ENCODE results near the gene MMADHC. TPM values are rescaled to one million over a fixed set of nuclear protein-coding genes. Genes with fewer than 3 reads are reported as not detected.

The MMADHC gene
- total RNA-seq, 1 experiment from 2014 or later, result 130 TPM

GRCh38 chr2:149625671-149626070, 38.1 kb upstream of the MMADHC start:
- H3K27ac ChIP-seq (ENCODE audit: low read length), result no peak overlapping the region
- no peaks in the 10 kb centered on the region for H3K9me3 ChIP-seq (ENCODE audit: low read length)
- H3K79me2 ChIP-seq (ENCODE audit: low read length), result no peaks in the 10 kb centered on the region
- no peaks in the 10 kb centered on the region for H4K20me1 ChIP-seq (ENCODE audit: low read length)
- no peak overlapping the region for H3K4me3 ChIP-seq (ENCODE audit: low read length)
- BruUV-seq (replicated peaks), result no TSS peak
- H3F3A ChIP-seq (ENCODE audit: low read length, unreplicated experiment), result no peaks in the 10 kb centered on the region
- H2AFZ ChIP-seq (ENCODE audit: low read length), result no peak overlapping the region
- ChIA-PET POLR2A (ENCODE audit: unreplicated experiment) (no interaction called here), CTCF (no interaction called here)
- H3K9me2 ChIP-seq (replicated peaks; ENCODE audit: low read length), result 0 out of 2 replicates have a peak, but pooled peaks cover 3% of the 10 kb centered on the region
- no peak for DNase-seq
- no peak overlapping the region for H3K4me2 ChIP-seq (ENCODE audit: low read length)
- no peak for ATAC-seq
- no peaks in the 10 kb centered on the region for H3K27me3 ChIP-seq (ENCODE audit: low read length)
- intact Hi-C loops (cut with micrococcal nuclease), result no loop called here
- H3K36me3 ChIP-seq (ENCODE audit: low read depth, low read length), result no peaks in the 10 kb centered on the region
- TF ChIP-seq CTCF (conservative IDR thresholded peaks at IDR 0.05; ENCODE audit: low read depth, low read length), result no peak
- TF ChIP-seq EZH2phosphoT487 (IDR thresholded peaks at IDR 0.05; ENCODE audit: borderline replicate concordance, low read length), result no peak
- TF ChIP-seq EZH2 (IDR thresholded peaks at IDR 0.05; ENCODE audit: low read length, unreplicated experiment), result no peak
- H3K4me1 ChIP-seq (ENCODE audit: insufficient read depth, low read length), result no peaks in the 10 kb centered on the region
- H3K9ac ChIP-seq (ENCODE audit: low read length), result no peak overlapping the region

DNA sequence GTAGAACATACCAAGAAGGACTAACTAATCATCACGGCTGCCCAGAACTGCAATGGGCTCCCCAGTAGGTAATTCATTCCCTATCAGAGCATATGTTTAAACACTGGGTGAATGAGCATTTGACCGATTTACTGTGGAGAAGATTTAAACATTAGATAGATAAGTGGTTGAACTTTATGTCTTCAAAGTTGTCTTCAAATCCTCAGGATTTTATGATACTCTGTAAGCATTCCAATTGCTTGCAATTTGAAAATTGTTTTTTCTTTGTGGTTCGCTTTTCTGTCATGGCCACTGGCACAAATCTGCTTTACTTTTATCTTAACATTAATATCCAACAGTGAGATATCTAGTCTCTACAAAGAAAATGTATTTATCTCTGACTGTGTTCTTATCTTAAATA, 37.7 kb upstream of the MMADHC start:
- POLR2A ChIA-PET (ENCODE audit: unreplicated experiment), result no interaction called here
- no TSS peak for BruUV-seq (replicated peaks)
- intact Hi-C loops (cut with micrococcal nuclease), result no loop called here
- Histone ChIP-seq H3K4me1 (ENCODE audit: insufficient read depth, low read length) (no peaks in the 10 kb centered on the region), H3K79me2 (ENCODE audit: low read length) (no peaks in the 10 kb centered on the region), H3F3A (ENCODE audit: low read length, unreplicated experiment) (no peaks in the 10 kb centered on the region), H3K4me3 (ENCODE audit: low read length) (no peak overlapping the region), H2AFZ (ENCODE audit: low read length) (no peak overlapping the region), H3K9me3 (ENCODE audit: low read length) (no peaks in the 10 kb centered on the region), H3K9ac (ENCODE audit: low read length) (no peak overlapping the region), H3K4me2 (ENCODE audit: low read length) (no peak overlapping the region), H3K27ac (ENCODE audit: low read length) (no peak overlapping the region), H3K36me3 (ENCODE audit: low read depth, low read length) (no peaks in the 10 kb centered on the region), H4K20me1 (ENCODE audit: low read length) (no peaks in the 10 kb centered on the region), H3K27me3 (ENCODE audit: low read length) (no peaks in the 10 kb centered on the region), H3K9me2 (replicated peaks; ENCODE audit: low read length) (0 out of 2 replicates have a peak, but pooled peaks cover 3% of the 10 kb centered on the region)
- DNase-seq (no peak), ATAC-seq (no peak)
- CTCF ChIA-PET, result no interaction called here
- TF ChIP-seq EZH2phosphoT487 (IDR thresholded peaks at IDR 0.05; ENCODE audit: borderline replicate concordance, low read length) (no peak), CTCF (conservative IDR thresholded peaks at IDR 0.05; ENCODE audit: low read depth, low read length) (no peak), EZH2 (IDR thresholded peaks at IDR 0.05; ENCODE audit: low read length, unreplicated experiment) (no peak)

- POLR2A ChIA-PET (ENCODE audit: unreplicated experiment), result no interaction called here
- no peaks in the 10 kb centered on the region for H3F3A ChIP-seq (ENCODE audit: low read length, unreplicated experiment)
- intact Hi-C loops (cut with micrococcal nuclease), result no loop called here
Observed at GRCh38 chr2:149622343-149622742, 34.8 kb upstream of the MMADHC start.

More at GRCh38 chr2:149622343-149622742, 34.8 kb upstream of the MMADHC start:
- TF ChIP-seq EZH2phosphoT487 (IDR thresholded peaks at IDR 0.05; ENCODE audit: borderline replicate concordance, low read length), result no peak
- no peak for TF ChIP-seq CTCF (conservative IDR thresholded peaks at IDR 0.05; ENCODE audit: low read depth, low read length)
- TF ChIP-seq EZH2 (IDR thresholded peaks at IDR 0.05; ENCODE audit: low read length, unreplicated experiment), result no peak
- ATAC-seq (no peak), DNase-seq (no peak)
- H3K9me3 ChIP-seq (ENCODE audit: low read length), result no peaks in the 10 kb centered on the region
- H3K79me2 ChIP-seq (ENCODE audit: low read length), result no peaks in the 10 kb centered on the region
- H3K9me2 ChIP-seq (replicated peaks; ENCODE audit: low read length), result no peaks in the 10 kb centered on the region
- CTCF ChIA-PET, result no interaction called here
- no peak overlapping the region for H3K9ac ChIP-seq (ENCODE audit: low read length)
- BruUV-seq (replicated peaks), result no TSS peak
- H3K27ac ChIP-seq (ENCODE audit: low read length), result no peak overlapping the region
- H4K20me1 ChIP-seq (ENCODE audit: low read length), result no peaks in the 10 kb centered on the region
- H3K4me2 ChIP-seq (ENCODE audit: low read length), result no peak overlapping the region
- H2AFZ ChIP-seq (ENCODE audit: low read length), result no peak overlapping the region
- H3K4me1 ChIP-seq (ENCODE audit: insufficient read depth, low read length), result peaks cover 10% of the 10 kb centered on the region
- no peaks in the 10 kb centered on the region for H3K27me3 ChIP-seq (ENCODE audit: low read length)
- H3K36me3 ChIP-seq (ENCODE audit: low read depth, low read length), result no peaks in the 10 kb centered on the region
- H3K4me3 ChIP-seq (ENCODE audit: low read length), result no peak overlapping the region
